ENCODE data around the gene DTD1. TPM values are rescaled to one million over a fixed set of nuclear protein-coding genes. Genes with fewer than 3 reads are reported as not detected.

DTD1 gene
- total RNA-seq, 6 experiments from 2014 or later, result 5.4 to 21.2 (median 7.5) TPM

DNA sequence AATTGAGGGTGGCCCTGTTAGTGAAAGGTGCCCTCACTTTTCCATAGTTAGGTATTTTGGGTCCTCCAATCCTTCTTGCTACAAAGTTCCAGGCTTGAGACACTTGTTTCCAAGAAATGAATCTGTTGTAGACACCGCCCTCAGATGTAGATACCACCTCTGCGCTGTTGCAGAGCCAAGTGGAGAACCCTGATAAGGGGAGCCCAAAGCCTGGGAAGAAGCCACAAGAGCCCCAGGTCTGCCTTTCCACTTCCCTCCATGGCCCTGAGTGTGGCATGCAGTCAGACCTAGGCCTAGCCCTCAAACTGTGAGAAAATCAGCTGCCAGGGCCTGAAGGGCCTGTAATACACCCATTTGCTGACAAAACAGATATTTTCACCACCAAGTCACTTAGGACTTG, 37.1 kb downstream of the DTD1 start:
- H3K27ac ChIP-seq, result no peak overlapping the region
- H3K9me3 ChIP-seq, result no peaks in the 10 kb centered on the region
- H3K4me1 ChIP-seq, result no peaks in the 10 kb centered on the region
- ATAC-seq (no peak), DNase-seq (no peak)
- no peaks in the 10 kb centered on the region for H3K36me3 ChIP-seq
- 17% methylated on average over 1 of the region's 2 CpGs for WGBS (ENCODE audit: insufficient coverage, low coverage, low lambda C conversion rate, missing lambda C conversion rate)
- intact Hi-C loops (cut with DNase I), result no loop called here
- no peak for TF ChIP-seq POLR2A (IDR thresholded peaks at IDR 0.05)
- TF ChIP-seq, protein P1, sequence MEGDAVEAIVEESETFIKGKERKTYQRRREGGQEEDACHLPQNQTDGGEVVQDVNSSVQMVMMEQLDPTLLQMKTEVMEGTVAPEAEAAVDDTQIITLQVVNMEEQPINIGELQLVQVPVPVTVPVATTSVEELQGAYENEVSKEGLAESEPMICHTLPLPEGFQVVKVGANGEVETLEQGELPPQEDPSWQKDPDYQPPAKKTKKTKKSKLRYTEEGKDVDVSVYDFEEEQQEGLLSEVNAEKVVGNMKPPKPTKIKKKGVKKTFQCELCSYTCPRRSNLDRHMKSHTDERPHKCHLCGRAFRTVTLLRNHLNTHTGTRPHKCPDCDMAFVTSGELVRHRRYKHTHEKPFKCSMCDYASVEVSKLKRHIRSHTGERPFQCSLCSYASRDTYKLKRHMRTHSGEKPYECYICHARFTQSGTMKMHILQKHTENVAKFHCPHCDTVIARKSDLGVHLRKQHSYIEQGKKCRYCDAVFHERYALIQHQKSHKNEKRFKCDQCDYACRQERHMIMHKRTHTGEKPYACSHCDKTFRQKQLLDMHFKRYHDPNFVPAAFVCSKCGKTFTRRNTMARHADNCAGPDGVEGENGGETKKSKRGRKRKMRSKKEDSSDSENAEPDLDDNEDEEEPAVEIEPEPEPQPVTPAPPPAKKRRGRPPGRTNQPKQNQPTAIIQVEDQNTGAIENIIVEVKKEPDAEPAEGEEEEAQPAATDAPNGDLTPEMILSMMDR (IDR thresholded peaks at IDR 0.05), result no peak
- no peak overlapping the region for H3K4me3 ChIP-seq
- no peaks in the 10 kb centered on the region for H3K27me3 ChIP-seq

DNA sequence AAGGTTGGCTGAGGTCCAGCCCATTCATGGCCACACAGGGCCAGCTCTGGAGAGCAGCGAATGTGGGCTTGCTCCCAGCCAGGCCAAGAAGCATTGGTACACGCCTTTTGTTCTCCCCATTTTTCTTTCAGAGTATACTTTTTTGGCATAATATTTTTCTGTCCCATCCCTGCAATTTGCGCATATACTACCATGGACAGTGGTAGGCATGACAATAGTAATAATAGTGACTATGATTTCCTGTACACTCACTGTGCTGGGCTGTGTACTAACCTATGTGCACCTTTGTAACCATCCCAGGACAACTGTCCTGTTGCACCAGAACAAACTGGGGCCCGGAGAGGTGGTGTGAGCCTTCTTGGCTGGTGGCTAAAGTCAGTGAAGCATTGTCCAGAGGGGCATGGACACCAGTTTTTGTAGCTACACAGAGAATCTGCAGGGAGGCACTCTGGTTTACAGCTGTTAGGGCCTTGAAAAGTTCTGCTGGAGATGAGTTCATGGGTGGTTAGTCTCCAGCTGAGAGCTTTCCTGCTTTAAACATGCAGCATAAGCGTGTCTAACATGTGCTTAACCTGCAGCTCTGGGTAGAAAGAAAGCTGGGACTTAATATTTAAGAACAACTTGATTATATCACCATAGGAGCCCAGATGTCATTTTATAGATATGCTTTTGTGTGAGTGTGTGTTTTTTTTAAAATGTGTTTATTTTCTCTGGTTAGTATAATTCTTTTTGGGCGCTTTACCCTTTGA, 38.2 kb downstream of the DTD1 start:
- H3K4me3 ChIP-seq, result no peak overlapping the region
- 74% methylated on average over 6 of the region's 6 CpGs for WGBS (ENCODE audit: insufficient coverage, low coverage, low lambda C conversion rate, missing lambda C conversion rate)
- TF ChIP-seq, protein P1 (IDR thresholded peaks at IDR 0.05), result no peak
- TF ChIP-seq POLR2A (IDR thresholded peaks at IDR 0.05), result no peak
- no peaks in the 10 kb centered on the region for H3K36me3 ChIP-seq
- H3K27me3 ChIP-seq, result no peaks in the 10 kb centered on the region
- intact Hi-C loops (cut with DNase I), result no loop called here
- H3K4me1 ChIP-seq, result no peaks in the 10 kb centered on the region
- no peak for ATAC-seq
- no peak overlapping the region for H3K27ac ChIP-seq
- DNase-seq, result no peak
- H3K9me3 ChIP-seq, result no peaks in the 10 kb centered on the region

DNA sequence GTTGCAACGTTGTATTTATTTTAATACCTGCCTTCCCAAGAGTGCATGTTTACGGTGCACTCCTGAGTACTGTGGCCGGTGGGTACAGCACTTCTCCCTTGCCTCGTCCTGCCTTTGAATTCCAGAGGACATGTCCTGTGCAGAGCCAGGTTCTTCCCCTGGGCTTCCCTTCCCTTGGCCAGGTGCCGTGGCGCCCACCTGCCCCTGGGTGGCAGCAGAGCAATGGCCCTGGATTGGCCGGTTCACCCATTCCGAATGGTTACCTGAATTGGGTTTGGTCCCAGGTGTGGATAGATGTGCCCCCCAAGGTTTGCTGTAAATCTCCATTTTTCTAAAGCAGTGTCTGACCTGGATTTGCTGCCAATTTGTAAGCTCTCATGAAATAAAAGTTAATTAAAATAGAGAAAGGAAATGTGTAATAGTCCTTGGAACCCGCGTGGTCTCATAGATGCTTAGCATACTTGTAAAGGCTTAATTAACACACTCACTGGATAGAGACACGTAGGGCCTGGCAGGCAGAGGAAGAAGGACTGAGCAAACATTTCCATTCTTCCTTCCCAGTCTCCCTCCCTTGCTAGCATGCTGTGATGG, 40.6 kb downstream of the DTD1 start:
- ATAC-seq (peak; percentile 60 to 71 (median 64)), DNase-seq (peak in 1 of 3 donors; percentile 39)
- H3K27me3 ChIP-seq, result no peaks in the 10 kb centered on the region
- intact Hi-C loops (cut with DNase I), result no loop called here
- no peak overlapping the region for H3K4me3 ChIP-seq
- no peak overlapping the region for H3K27ac ChIP-seq
- no peaks in the 10 kb centered on the region for H3K4me1 ChIP-seq
- 84% methylated on average over 5 of the region's 11 CpGs for WGBS (ENCODE audit: insufficient coverage, low coverage, low lambda C conversion rate, missing lambda C conversion rate)
- H3K9me3 ChIP-seq, result no peaks in the 10 kb centered on the region
- TF ChIP-seq POLR2A (IDR thresholded peaks at IDR 0.05), result no peak
- TF ChIP-seq, protein P1 (IDR thresholded peaks at IDR 0.05), result peak; percentile 29 to 59 (median 51)
- no peaks in the 10 kb centered on the region for H3K36me3 ChIP-seq

DNA sequence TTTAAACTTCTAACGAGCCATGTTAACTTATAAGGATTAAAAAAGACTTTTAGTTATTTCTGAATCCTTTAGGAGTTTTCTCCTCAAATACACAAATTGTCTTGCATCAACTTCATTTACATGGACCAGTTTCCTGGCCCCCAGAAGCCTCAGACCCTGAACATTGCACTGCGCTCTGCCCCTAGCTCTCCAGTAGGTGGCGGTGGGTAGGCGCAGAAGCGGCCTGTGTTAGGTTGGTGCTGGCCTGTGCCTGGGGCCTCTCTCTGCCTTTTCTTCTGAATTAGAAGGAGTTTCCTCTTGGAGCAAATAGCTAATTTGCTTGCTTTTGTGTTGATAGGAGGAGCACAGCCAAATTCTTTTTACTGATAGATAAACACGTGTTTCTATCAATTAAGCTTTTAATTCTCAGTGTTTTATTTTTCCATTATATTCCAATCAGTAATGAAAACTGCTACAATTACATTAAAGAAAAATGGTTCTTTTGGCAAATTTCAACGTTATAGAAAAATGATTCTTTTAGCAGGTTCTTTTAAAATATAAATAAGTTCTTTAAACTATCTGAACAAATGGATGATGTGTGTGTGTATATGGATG, 44.4 kb downstream of the DTD1 start:
- intact Hi-C loops (cut with DNase I), result no loop called here
- Histone ChIP-seq H3K9me3 (no peaks in the 10 kb centered on the region), H3K4me3 (no peak overlapping the region), H3K4me1 (no peaks in the 10 kb centered on the region), H3K27me3 (no peaks in the 10 kb centered on the region), H3K27ac (no peak overlapping the region), H3K36me3 (no peaks in the 10 kb centered on the region)
- TF ChIP-seq, protein P1 (IDR thresholded peaks at IDR 0.05), result peak; percentile 60 to 93 (median 87)
- TF ChIP-seq POLR2A (IDR thresholded peaks at IDR 0.05), result no peak
- 28% methylated on average over 7 of the region's 7 CpGs for WGBS (ENCODE audit: insufficient coverage, low coverage, low lambda C conversion rate, missing lambda C conversion rate)
- DNase-seq (peak; percentile 64 to 70 (median 67)), ATAC-seq (peak; percentile 84 to 89 (median 86))
